Mucosa of descending colon (tissue), 3 donors: ENCODE data around the gene ZDHHC13. TPM values are rescaled to one million over a fixed set of nuclear protein-coding genes. Genes with fewer than 3 reads are reported as not detected.

ENCODE experiments used
- ATAC-seq: fragments of 200-7000 bp; cut with Tn5 transposase; one replicate; pipeline ENCODE4 v1.9.1; 2020; ENCODE audit warnings: mild to moderate bottlenecking, moderate library complexity
- DNase-seq, 3 donors: peaks; one replicate each; pipeline ENCODE4 v3.0.0-alpha.2; 2020
- H3K36me3 ChIP-seq: fragments of 200-600 bp; one replicate; pipeline ENCODE4 v1.8.0; 2021; ENCODE audit warnings: low read depth, mild to moderate bottlenecking
- H3K4me1 ChIP-seq: fragments of 200-600 bp; one replicate; pipeline ENCODE4 v1.8.0; 2021; ENCODE audit warnings: low read depth, mild to moderate bottlenecking
- H3K4me3 ChIP-seq: fragments of 200-600 bp; one replicate; pipeline ENCODE4 v1.8.0; 2021; ENCODE audit warnings: mild to moderate bottlenecking
- H3K9me3 ChIP-seq: fragments of 200-600 bp; one replicate; pipeline ENCODE4 v1.8.0; 2021; ENCODE audit warnings: mild to moderate bottlenecking
- CTCF ChIP-seq: fragments of 200-600 bp; IDR thresholded peaks from one replicate; pipeline ENCODE4 v1.8.0; 2022; ENCODE audit warnings: antibody characterized with exemption, mild to moderate bottlenecking
- intact Hi-C, 2 donors: fragments of 100-400 bp; cut with DNase I in 1 of 2; cut with micrococcal nuclease in 1 of 2; formaldehyde crosslinking; loops; one replicate each; pipeline versions ENCODE4 v1.11.0 to v1.11.1; 2022; cut with DNase I, micrococcal nuclease
- total RNA-seq, 3 donors: library from RNA; stranded (reverse); fragmentation: NEBNext Ultra II Directional in 2 of 3; extraction: Animal tissue kit (Norgen Biotek cat#: 25700) in 2 of 3; gene quantifications; one replicate each; pipeline versions ENCODE4 v1.2.1 to v1.2.4, GENCODE V29; 2021 to 2023
- donor health status: DM: no; HTN: no; CAD: no; lungs with moderate emphysema.
- donor health status: DM: no; HTN: no; CAD: no.
- donor health status: DM: no; HTN: yes; CAD: no.

ZDHHC13 gene
- total RNA-seq, 3 donors from 2014 or later: 19.7 to 33.4 (median 27.2) TPM

- ATAC-seq: no peak
- H3K36me3 ChIP-seq: peaks cover 7% of the 10 kb centered on the region
Observed at GRCh38 chr11:19164230-19164855, 47.4 kb downstream of the ZDHHC13 start.

GRCh38 chr11:19164881-19165280, 47.9 kb downstream of the ZDHHC13 start:
- no peaks in the 10 kb centered on the region for H3K4me1 ChIP-seq
- intact Hi-C loops: no loop called here
- no peaks in the 10 kb centered on the region for H3K9me3 ChIP-seq
- TF ChIP-seq CTCF: no peak
- H3K4me3 ChIP-seq: no peak overlapping the region
- ATAC-seq (no peak), DNase-seq (no peak)
- H3K36me3 ChIP-seq: peaks cover 7% of the 10 kb centered on the region

More at GRCh38 chr11:19164230-19164855, 47.4 kb downstream of the ZDHHC13 start:
- TF ChIP-seq CTCF: no peak
- Histone ChIP-seq H3K4me1 (no peaks in the 10 kb centered on the region), H3K4me3 (no peak overlapping the region), H3K9me3 (no peaks in the 10 kb centered on the region)
- no peak for DNase-seq
- intact Hi-C loops: no loop called here

GRCh38 chr11:19168090-19168489, 51.1 kb downstream of the ZDHHC13 start:
- H3K36me3 ChIP-seq: peaks cover 7% of the 10 kb centered on the region
- intact Hi-C loops: no loop called here
- H3K4me3 ChIP-seq: no peak overlapping the region
- H3K4me1 ChIP-seq: no peaks in the 10 kb centered on the region
- ATAC-seq (no peak), DNase-seq (no peak)
- TF ChIP-seq CTCF: no peak
- no peaks in the 10 kb centered on the region for H3K9me3 ChIP-seq

GRCh38 chr11:19173004-19173689, 56.2 kb downstream of the ZDHHC13 start:
- H3K36me3 ChIP-seq: no peaks in the 10 kb centered on the region
- no peak overlapping the region for H3K4me3 ChIP-seq
- no peaks in the 10 kb centered on the region for H3K4me1 ChIP-seq
- TF ChIP-seq CTCF: no peak
- intact Hi-C loops: no loop called here
- H3K9me3 ChIP-seq: no peaks in the 10 kb centered on the region
- DNase-seq (no peak), ATAC-seq (no peak)

GRCh38 chr11:19173964-19174638, 57.1 kb downstream of the ZDHHC13 start:
- intact Hi-C loops: no loop called here

More at GRCh38 chr11:19173964-19174638, 57.1 kb downstream of the ZDHHC13 start:
- TF ChIP-seq CTCF: no peak
- no peak for ATAC-seq
- Histone ChIP-seq H3K4me1 (no peaks in the 10 kb centered on the region), H3K36me3 (no peaks in the 10 kb centered on the region), H3K9me3 (no peaks in the 10 kb centered on the region), H3K4me3 (no peak overlapping the region)
- DNase-seq: no peak
